ENCODE results near the gene REEP6. TPM values are rescaled to one million over a fixed set of nuclear protein-coding genes. Genes with fewer than 3 reads are reported as not detected.
"Not testable (repeated sequence)": the region's sequence is repeated elsewhere in the genome, so short reads cannot be mapped to it uniquely, and the experiment has no call there.

REEP6 gene
- total RNA-seq, 1 donor from 2014 or later, result 8.5 TPM

GRCh38 chr19:1491849-1492170, 829 bp downstream of the REEP6 start:
- no peak for ATAC-seq

GRCh38 chr19:1492474-1493006, 1.6 kb downstream of the REEP6 start:
- ATAC-seq, result no peak

- no peak for ATAC-seq
These were observed 3.3 kb downstream of the REEP6 start for GRCh38 chr19:1494115-1494815.

- no peak for ATAC-seq
These were observed 4.2 kb downstream of the REEP6 start for GRCh38 chr19:1495051-1495798.

- peak; percentile 46 for ATAC-seq
These were observed 5.1 kb downstream of the REEP6 start for GRCh38 chr19:1495799-1496713.

- ATAC-seq, result peak; percentile 4
These were observed 6.0 kb downstream of the REEP6 start for GRCh38 chr19:1496714-1497577.

- ATAC-seq, result no peak
These were observed 6.7 kb downstream of the REEP6 start for GRCh38 chr19:1497578-1498235.

GRCh38 chr19:1499231-1499630, 8.2 kb downstream of the REEP6 start:
- ATAC-seq, result not testable (repeated sequence)

GRCh38 chr19:1501200-1501595, 10.2 kb downstream of the REEP6 start:
- peak; percentile 47 for ATAC-seq

GRCh38 chr19:1502433-1503088, 11.6 kb downstream of the REEP6 start:
- no peak for ATAC-seq

GRCh38 chr19:1503089-1503924, 12.3 kb downstream of the REEP6 start:
- no peak for ATAC-seq

- no peak for ATAC-seq
These were observed 13.2 kb downstream of the REEP6 start for GRCh38 chr19:1503925-1504773.

- no peak for ATAC-seq
These were observed 14.0 kb downstream of the REEP6 start for GRCh38 chr19:1505012-1505411.

- no peak for ATAC-seq
These were observed 15.3 kb downstream of the REEP6 start for GRCh38 chr19:1505991-1506881.

GRCh38 chr19:1507192-1507660, 16.2 kb downstream of the REEP6 start:
- no peak for ATAC-seq

- ATAC-seq, result peak; percentile 83
These were observed 17.0 kb downstream of the REEP6 start for GRCh38 chr19:1507763-1508506.

- ATAC-seq, result no peak
These were observed 17.5 kb downstream of the REEP6 start for GRCh38 chr19:1508507-1508856.
